HG02943 (cell line): Measurements from ENCODE around the gene SPG21.

ENCODE experiments used
- ATAC-seq: cut with Tn5 transposase; IDR thresholded peaks from one replicate; pipeline ENCODE4 v1.9.1; 2021; ENCODE audit warnings: mild to moderate bottlenecking, low read depth, moderate library complexity; ENCODE audit not compliant: unreplicated experiment

The SPG21 gene

DNA sequence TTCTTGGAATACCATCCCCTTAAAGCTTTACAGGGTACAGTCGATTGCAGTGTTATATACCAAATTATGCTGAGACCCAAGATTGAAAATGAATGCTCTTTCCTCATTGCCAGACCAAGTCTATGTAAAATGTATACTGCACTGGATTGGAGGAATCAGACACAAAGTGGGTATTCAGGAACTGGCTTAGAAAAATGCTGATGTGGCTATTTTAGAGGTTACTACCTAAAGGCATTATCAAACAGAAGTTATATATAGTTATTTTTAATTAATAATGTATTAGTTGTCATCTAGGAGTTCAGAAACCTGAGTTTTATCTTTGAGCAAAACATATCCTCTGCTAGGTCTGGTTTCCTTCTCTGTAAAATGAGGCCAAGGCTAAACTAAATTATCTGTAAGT lies 3.6 kb upstream of the SPG21 start:
- no peak for ATAC-seq

DNA sequence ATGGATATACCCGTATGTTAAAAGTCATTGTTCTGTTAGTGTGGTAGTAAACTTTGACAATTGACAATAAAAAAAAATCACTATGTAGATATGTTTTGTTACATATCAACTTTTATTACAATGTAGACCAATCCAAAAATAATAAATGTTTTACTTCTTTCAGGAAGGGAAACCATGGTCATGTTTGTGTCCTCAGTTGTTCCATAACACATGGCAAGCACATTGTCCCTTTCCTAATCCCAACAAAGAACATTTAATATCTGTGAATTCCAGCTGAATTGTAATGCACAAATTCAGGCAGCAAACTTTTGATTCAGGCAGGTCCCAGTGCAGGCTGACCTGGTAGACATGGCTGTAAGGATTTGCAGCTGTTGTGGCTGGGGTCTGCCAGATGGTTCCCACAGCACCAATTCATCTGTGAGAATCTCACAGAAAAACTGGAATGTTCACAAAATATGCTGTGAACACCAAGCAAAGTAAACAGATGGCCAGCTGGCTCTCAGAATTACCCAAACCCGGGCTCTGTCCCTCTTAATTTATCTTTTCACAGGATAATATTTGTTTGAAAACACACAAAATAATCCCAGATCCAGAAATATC lies 1.9 kb upstream of the SPG21 start:
- no peak for ATAC-seq

DNA sequence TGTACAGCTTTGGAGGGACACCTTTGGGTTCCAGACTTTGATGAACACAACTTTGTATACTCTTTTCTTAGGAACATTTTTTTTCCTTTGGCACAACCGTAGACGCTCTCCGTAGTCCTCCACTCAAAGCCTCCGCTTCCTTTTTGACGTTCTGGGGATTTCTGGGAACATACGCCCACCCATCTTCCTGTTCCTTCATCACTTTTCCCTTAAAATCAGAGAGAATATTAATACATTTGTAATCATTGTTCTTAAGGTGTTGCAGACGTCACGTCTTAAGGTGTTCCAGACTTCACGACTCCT lies 405 bp upstream of the SPG21 start:
- ATAC-seq = no peak

GRCh38 chr15:64987136-64987535 lies 2.6 kb downstream of the SPG21 start:
- no peak for ATAC-seq

DNA sequence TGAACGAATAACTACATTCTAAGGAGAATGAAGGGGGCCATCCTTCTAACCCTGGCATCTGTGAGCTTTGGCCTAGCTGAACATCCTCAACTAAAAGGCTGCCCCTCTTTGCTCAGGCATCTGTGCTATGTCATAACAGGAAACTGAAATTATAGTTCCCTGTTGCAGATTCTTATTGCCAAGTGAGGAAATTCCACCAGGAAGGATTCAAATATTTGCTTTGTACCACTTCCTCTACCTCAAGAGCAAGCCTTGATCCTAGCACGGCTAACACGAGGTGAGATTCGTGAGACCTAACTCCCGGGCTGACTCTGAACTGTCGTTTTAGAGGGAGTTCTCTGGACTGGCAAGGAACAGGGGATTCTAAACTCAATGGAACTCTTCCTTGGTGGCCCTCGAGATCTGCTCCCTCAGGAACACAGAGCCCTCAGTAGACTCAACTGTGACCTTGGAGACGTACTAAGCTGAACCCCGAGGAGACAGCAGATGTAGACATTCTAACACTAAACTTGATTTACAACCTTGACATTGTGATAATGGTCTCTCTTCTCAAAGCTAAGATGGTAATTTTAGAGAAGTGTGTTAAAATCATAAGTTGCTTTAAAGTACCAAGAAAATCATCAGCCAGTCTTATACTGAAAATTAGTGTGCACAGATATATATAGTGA lies 4.2 kb downstream of the SPG21 start:
- ATAC-seq = no peak

GRCh38 chr15:64982472-64982871 lies 7.2 kb downstream of the SPG21 start:
- no peak for ATAC-seq

GRCh38 chr15:64981812-64982431 lies 7.8 kb downstream of the SPG21 start:
- ATAC-seq = no peak

- no peak for ATAC-seq
Measured at GRCh38 chr15:64979252-64979710, 10.4 kb downstream of the SPG21 start.

- no peak for ATAC-seq
Measured at GRCh38 chr15:64975390-64975789, 14.3 kb downstream of the SPG21 start.

- ATAC-seq = no peak
Measured at GRCh38 chr15:64970698-64971097, 19.0 kb downstream of the SPG21 start.

DNA sequence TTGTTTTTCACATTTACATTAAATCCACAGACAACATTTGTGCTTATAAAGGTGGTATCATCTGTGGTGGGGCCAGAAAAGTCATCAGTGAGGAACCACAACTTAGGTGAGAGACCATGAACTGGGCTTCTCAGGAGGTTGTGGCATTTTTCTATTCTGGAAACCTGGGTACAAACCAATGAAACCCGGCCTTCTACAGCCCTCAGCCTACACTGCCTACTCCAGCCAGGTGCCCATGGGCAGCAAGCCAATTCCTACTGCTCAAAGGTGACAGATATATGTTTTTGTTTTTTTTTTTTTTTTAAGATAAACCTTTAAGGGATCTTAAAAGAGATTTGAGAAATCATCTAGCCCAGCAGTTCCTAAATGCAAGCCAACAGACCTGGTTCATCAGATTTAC lies 20.3 kb downstream of the SPG21 start:
- ATAC-seq = no peak

GRCh38 chr15:64961013-64961412 lies 28.7 kb downstream of the SPG21 start:
- no peak for ATAC-seq

GRCh38 chr15:64960153-64960552 lies 29.6 kb downstream of the SPG21 start:
- no peak for ATAC-seq

DNA sequence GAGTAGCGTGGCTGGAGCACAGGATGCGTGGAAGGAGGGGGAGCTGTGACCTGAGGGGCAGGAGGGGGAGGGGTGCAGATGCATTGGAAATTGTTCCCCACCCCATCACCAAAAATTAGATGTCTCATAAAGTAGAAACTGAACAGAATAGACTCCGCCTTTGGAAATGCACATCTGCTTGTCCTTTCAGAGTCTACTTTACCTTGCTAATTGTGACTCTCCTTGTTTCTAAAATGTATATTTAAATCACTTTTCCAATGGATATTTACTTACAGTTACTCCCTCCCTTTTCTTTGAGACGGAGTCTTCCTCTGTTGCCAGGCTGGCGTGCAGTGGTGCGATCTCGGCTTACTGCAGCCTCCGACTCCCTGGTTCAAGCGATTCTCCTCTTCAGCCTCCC lies 30.6 kb downstream of the SPG21 start:
- ATAC-seq = no peak

GRCh38 chr15:64954395-64954794 lies 35.3 kb downstream of the SPG21 start:
- ATAC-seq = no peak

DNA sequence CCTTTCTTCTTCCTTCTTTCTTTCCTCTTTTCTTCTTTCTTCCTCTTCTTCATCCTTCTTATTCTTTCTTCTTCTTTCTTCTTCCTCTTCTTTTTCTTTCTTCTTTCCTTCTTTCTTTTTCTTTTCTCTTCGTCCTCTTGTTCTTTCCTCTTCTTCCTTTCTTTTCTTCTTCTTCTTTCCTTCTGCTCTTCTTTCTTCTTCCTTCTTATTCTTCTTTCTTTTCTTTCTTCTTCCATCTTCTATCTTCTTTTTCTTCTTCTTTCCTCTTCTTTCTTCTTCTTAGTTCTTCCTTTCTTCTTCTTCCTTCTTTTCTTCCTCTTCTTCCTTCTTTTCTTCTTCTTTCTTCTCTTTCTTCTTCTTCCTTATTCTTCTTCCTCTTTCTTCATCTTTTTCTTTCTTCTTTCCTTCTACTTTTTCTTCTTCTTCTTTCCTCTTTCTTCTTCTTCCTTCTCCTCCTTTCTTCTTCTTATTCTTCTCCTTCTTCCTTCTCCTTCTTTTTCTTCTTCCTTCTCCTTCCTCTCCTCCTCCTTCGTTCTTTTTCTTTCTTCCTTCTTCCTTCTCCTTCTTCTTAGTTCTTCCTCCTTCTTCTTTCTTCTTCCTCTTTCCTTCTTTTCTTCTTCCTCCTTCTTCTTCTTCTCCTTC lies 37.8 kb downstream of the SPG21 start:
- ATAC-seq = no peak

GRCh38 chr15:64950888-64951287 lies 38.8 kb downstream of the SPG21 start:
- no peak for ATAC-seq

DNA sequence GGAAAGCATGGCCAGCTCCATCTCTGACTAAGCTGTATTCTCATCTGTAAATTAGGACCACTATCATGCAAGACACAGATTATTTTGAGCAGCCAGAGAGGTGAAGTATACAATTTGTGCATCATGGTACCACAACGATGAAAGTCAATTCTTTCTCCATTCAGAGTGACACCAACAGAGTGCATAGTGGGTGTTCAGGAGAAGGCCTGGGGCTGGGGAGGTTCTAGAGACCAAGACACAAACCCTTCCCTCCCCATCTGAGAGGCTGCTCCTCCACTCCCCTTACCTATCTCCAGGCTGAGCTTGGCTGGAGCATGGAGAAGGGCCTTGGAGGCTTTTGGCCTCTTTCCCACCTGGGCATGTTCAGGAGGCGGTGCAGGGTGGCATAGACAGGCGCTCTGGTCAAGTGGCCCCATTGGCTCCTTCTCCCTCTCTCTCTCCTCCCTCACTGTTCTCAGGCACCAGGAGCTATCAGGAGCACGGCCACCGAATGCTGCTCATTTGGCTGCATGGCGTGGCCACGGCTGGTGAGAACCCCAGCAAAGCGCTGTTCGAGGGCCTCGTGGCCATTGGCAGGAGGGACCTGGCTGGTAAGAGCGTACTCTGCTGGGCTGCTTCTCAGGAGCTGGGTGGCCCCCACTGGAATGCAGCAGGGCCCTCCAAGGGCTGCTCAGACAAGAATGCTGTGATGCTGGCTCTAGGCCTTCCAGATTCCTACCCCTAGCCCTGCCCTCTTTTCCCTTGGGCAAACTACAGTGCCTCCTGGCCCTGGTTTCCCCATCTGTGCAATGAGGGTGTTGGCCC lies 40.1 kb downstream of the SPG21 start:
- no peak for ATAC-seq

GRCh38 chr15:64948916-64949315 lies 40.8 kb downstream of the SPG21 start:
- ATAC-seq = no peak

GRCh38 chr15:64947211-64947610 lies 42.5 kb downstream of the SPG21 start:
- ATAC-seq = no peak

DNA sequence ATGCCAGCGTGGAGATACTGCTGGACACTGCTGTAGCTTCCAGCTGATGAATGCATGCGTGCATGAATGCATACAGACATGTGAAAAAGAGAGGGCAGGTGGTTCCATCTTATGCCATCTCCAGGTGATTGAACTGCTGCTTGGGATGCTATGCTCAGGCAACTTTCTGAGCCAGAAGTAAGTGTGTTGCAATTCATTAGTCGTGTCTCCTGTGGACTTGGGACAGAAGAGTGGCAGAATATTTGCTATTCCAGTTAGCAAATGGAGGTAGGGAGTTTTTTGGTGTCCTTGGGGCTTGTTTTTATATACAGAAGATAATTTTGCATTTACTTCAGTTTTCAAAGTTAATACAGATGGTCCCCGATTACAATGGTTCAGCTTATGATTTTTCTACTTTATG lies 44.8 kb downstream of the SPG21 start:
- ATAC-seq = no peak
